ENCODE results near the gene ANKMY1. TPM values are rescaled to one million over a fixed set of nuclear protein-coding genes. Genes with fewer than 3 reads are reported as not detected.

ANKMY1 gene
- total and polyA plus RNA-seq, 2 of the 8 experiments (the other 6 are each of a cell fraction or from before 2014, with no cell fraction given), result 4.5 to 4.8 TPM

- H3K14ac ChIP-seq (ENCODE audit: insufficient read length), result no peak overlapping the region
- no peak overlapping the region for H3K23ac ChIP-seq (ENCODE audit: insufficient read length)
- no peak overlapping the region for H3K4me3 ChIP-seq (ENCODE audit: extremely low read depth in 1 of 4, insufficient read depth in 2 of 4, low read depth in 3 of 4, low read length in 4 of 4)
- CTCF ChIA-PET (ENCODE audit: partially characterized antibody), result interaction anchor here (0.7 kb wide), 1 partner anchor 30 kb away, joined by 4 read pairs; no protein-coding TSS in a partner anchor
- H3K9me3 ChIP-seq (ENCODE audit: insufficient read depth in 2 of 2, low read depth in 1 of 2, low read length in 1 of 2), result peaks cover 19 to 22% of the 10 kb centered on the region in 2 experiments
- H3K4ac ChIP-seq (replicated peaks; ENCODE audit: insufficient read length, low read depth, low read length), result no peak overlapping the region
- POLR2A ChIA-PET (ENCODE audit: partially characterized antibody), result no interaction called here
- H3K27ac ChIP-seq (ENCODE audit: low read depth, low read length), result no peak overlapping the region
- H3K79me2 ChIP-seq (ENCODE audit: control insufficient read depth in 1 of 2, insufficient read depth in 2 of 2, low read length in 2 of 2), result no peaks in the 10 kb centered on the region
- no peak overlapping the region for H3K56ac ChIP-seq (replicated peaks; ENCODE audit: insufficient read length, low read depth, low read length)
- no peak overlapping the region for H2BK20ac ChIP-seq (ENCODE audit: low read length)
- no peak overlapping the region for H3K4me2 ChIP-seq (ENCODE audit: insufficient read depth in 1 of 2, low read depth in 2 of 2, low read length in 2 of 2)
- no peaks in the 10 kb centered on the region for H3K79me1 ChIP-seq (ENCODE audit: low read depth, low read length)
- H4K20me1 ChIP-seq (replicated peaks in 1 of 2; ENCODE audit: control insufficient read depth in 1 of 2, insufficient read depth in 2 of 2, low read length in 2 of 2), result no peaks in the 10 kb centered on the region
- H3K36me3 ChIP-seq (ENCODE audit: control insufficient read depth in 2 of 4, insufficient read depth in 4 of 4, low read length in 3 of 4), result no peaks in the 10 kb centered on the region
- no peak overlapping the region for H3K9ac ChIP-seq (replicated peaks in 1 of 4; ENCODE audit: extremely low read depth in 1 of 4, low read depth in 3 of 4, low read length in 3 of 4)
- no peak overlapping the region for H3K18ac ChIP-seq (ENCODE audit: extremely low read depth, low read length)
- no peaks in the 10 kb centered on the region for H3K4me1 ChIP-seq (replicated peaks in 1 of 4; ENCODE audit: control insufficient read depth in 3 of 4, insufficient read depth in 4 of 4, low read length in 3 of 4)
- WGBS, 2 experiments (ENCODE audit: extremely low coverage in 1 of 2, insufficient coverage in 1 of 2, insufficient read length in 1 of 2, insufficient replicate concordance in 2 of 2, low coverage in 1 of 2, low lambda C conversion rate in 2 of 2, missing lambda C conversion rate in 1 of 2), result 80% methylated on average over 2 of the region's 2 CpGs; no CpG with 5 or more reads in 1 of the 2 experiments
- H2BK120ac ChIP-seq (replicated peaks; ENCODE audit: low read depth, low read length), result no peak overlapping the region
- FAIRE-seq, result no peak
- no peak for DNase-seq (ENCODE audit: low read depth in 1 of 2, low spot score in 2 of 2)
- no peak overlapping the region for H4K91ac ChIP-seq (replicated peaks; ENCODE audit: insufficient read length, low read length)
- H4K8ac ChIP-seq (ENCODE audit: extremely low read depth, insufficient read depth, low read length), result no peak overlapping the region
- H2BK12ac ChIP-seq (ENCODE audit: low read depth, low read length), result no peak overlapping the region
- H3K27me3 ChIP-seq (replicated peaks in 1 of 4; ENCODE audit: control insufficient read depth in 3 of 4, extremely low read depth in 1 of 4, insufficient read depth in 3 of 4, low read length in 3 of 4), result 0 out of 7 replicates have a peak, but pooled peaks cover 0 to 2% (median 0%) of the 10 kb centered on the region in 4 experiments
- no peaks in the 10 kb centered on the region for H3K23me2 ChIP-seq (ENCODE audit: low read depth, low read length)
- H4K5ac ChIP-seq (ENCODE audit: insufficient read length, low read depth, low read length), result no peak overlapping the region
- no peak overlapping the region for H2AFZ ChIP-seq (ENCODE audit: low read length)
- H2AK5ac ChIP-seq (ENCODE audit: low read depth, low read length), result no peak overlapping the region
- no peak overlapping the region for H2BK15ac ChIP-seq (ENCODE audit: low read length)
- H2BK5ac ChIP-seq (ENCODE audit: low read depth, low read length), result no peak overlapping the region
Observed at GRCh38 chr2:240491483-240491882, 66.3 kb downstream of the ANKMY1 start.
